ACHN (cell line): ENCODE data around the gene LFNG.

Source experiments
- DNase-seq: peaks from one replicate; pipeline ENCODE4 v3.0.0-alpha.2; 2015
- in situ Hi-C: cut with HindIII; loops from 2 replicates; pipeline ENCODE4 v1.10.0; 2017; ENCODE audit warnings: low sequenced_read_pairs, low pct_ligation_motif_present, low pct_unique_long_range_greater_than_20kb

Gene LFNG

DNA sequence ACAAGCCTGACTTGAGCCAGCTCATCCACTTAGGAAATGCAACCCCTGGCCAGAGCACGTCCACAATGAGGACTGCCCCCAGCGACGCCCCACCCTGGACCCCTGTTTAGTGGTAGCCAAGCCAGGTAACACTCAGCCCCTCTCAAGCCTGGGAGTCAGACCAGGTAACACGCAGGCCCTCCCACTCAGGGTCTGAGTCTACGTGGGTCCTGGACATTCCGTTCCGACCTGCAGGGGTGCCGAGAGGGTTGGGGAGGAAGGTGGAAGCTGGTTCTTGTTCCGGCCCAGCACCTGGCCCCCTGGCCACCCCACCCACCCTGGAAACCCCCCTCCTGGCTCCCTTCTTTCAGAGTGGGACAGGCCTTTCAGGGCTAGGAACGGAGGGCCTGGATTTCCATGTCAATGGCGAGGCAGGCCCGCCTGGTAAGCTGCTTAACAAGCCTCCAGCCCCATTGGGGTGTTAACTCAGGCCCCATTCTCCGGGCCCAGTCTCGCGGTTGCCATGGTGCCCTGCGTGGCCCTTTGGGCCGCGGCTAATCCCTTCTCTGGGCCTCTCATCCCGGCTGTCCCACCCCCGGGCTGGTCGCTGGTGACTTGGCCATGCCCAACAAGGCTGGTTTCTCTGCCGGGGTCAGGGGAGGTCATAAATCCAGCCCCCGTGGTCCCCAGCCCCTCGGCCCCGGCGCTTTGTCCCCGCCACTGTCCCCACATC, 19.7 kb upstream of the LFNG start:
- in situ Hi-C loops, result no loop called here
- DNase-seq, result no peak

DNA sequence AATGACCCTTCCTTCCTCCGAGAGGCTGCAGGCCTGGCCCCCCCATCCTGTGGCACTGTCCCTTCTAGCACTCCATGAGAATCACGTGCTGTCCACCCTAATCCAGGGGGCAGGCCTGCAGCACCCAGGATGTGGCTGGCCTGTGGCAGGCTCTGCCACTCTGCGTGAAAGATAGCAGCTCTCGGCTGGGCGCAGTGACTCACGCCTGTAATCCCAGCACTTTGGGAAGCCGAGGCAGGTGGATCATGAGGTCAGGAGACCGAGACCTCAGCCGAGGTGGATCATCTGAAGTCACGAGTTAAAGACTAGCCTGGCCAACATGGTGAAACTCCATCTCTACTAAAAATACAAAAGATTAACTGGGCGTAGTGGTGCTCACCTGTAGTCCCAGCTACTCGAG, 18.9 kb upstream of the LFNG start:
- DNase-seq, result no peak
- in situ Hi-C loops, result no loop called here

DNA sequence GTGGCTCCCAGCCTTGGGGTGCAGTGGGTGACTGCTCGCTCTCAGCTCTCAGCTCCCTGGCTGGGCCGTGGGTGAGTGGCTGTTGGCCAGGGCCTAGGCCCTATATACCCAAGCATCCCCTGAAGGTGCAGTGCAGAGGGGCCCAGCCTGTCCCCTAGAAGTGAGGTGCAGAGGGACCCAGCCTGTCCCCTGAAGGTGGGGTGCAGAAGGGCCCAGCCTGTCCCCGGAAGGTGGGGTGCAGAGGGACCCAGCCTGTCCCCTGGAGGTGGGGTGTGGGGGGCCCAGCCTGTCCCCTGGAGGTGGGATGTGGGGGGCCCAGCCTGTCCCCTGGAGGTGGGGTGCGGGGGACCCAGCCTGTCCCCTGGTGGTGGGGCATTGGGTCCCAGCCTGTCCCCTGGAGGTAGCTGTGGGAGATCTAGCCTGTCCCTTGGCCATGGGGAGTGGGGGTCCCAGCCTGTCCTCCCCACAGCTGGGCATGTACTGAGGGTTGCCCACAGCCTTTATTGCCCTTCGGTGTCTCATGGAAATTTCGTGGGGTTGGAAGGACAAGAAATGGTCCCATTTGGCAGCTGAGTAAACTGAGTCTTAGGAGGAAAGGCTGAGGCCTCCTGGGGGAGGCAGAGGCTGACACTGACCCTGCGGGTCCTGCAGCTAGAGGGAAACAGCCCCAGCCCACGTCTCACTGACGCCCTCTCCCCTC, 17.5 kb upstream of the LFNG start:
- no peak for DNase-seq
- in situ Hi-C loops, result no loop called here

DNA sequence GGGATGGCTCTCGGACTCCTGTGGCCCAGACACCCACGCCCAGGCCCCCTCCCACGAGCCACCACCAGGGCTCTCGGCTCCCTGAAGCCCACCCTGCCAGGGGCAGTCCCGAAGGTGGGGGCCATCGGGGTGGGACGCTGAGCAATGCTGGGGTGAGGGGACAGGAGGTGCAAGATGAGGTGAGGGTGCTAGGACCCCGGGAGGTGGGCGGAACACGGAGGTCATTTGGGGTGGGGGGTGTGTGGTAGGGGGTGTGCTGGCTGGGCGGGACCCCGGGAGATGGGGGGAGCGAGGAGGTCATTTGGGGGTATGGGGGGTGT, 17.0 kb upstream of the LFNG start:
- DNase-seq, result no peak
- in situ Hi-C loops, result no loop called here

DNA sequence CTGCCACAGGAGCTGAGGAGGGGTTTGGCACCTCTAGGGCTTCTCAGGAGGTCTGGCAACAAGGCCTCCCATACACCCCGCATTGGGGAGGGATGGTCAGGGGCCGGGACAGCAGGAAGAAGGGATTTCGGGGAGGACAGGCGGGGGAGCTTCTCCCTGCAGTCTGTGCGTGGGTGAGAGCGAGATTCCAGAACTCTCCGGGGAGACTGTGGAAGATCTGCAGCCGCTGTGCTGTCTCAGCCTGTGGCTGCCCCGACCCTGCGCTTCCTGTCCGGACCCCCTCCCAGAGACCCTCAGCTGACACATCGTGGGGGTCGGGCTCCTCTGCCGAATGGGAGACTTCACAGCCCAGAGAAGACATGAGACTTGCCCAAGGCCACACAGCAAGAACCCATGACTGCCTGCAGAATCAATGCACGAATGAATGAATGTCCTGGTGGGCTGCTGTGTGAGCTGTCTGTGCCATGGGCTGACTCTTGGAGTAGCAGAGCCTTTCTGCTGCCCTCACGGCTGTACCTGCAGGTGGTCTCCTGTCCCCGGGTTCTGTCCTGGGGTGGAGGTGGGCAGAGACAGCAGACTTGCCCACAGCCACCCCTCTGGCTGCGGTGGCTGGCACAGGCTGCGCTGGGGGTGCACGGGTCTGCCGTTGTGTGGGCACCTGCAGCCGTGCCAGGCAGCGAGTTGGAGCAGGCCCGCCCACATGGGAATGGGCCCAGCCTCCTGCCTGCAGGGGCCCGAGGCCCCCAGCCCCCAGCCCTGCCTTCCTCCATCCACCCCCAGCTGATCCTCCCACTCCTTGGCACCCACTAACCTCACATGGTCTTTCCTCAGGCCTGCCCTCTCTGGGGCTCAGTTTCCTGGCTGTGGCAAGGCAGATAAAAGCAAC, 16.3 kb upstream of the LFNG start:
- in situ Hi-C loops, result no loop called here
- DNase-seq, result no peak

DNA sequence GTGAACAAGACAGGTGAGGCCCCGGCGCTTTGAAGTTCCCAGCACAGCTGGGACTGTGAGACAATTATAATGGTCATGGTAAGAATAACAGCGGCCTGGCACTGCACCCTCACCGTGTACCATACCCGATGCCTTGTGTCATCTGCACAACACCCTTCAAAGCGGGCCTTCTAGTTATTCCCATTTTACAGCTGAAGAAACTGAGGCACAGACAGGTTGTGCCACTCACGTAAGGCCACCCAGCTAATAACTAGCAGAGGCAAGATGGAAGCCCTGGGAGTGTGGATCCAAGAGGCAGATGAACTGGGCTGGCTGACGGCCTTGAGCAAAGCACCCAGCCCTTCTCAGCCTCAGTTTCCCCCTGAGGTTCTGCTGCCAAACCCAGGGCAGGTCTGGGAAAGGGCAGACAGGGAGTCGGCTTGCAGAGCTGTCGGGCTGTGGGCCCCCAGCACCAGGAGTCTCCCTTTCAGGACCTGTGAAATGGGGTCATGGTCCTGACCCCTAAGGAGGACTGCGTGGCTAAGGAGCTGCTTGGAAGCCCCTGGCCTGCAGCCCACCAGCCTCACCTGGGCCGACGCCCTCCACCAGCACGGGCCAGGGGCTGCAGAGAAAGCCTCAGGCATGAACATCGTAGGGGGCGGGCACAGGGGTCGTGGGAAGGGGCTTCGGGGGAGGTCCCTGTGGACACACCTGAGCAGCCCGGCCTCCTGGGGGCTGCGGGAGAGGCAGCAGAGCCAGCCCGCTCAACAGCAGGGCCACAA, 15.3 kb upstream of the LFNG start:
- in situ Hi-C loops, result no loop called here
- no peak for DNase-seq

DNA sequence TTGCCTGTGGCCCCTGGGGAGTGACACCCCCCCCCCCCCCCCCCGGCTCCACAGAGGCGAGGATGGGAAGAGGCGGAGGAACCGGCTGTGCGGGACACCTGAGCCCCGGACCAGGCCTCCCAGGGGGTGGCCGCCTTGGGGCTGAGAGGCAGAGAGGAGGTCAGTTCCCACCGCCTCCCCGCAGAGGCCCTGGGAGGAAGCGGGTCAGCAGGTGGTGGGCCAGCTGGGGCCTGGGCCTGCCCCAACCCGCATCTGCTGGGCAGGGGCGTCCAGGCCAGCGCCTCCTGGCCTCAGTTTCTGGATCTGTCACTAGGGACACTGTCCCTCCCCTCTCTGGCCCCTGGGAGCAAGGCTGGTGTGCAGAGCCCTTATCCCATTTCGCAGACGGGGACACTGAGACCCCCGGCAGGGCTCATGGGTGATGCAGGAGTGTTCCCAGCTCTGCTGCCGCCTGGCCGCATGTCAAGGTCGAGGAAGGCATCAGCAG, 14.6 kb upstream of the LFNG start:
- DNase-seq, result no peak
- in situ Hi-C loops, result no loop called here

DNA sequence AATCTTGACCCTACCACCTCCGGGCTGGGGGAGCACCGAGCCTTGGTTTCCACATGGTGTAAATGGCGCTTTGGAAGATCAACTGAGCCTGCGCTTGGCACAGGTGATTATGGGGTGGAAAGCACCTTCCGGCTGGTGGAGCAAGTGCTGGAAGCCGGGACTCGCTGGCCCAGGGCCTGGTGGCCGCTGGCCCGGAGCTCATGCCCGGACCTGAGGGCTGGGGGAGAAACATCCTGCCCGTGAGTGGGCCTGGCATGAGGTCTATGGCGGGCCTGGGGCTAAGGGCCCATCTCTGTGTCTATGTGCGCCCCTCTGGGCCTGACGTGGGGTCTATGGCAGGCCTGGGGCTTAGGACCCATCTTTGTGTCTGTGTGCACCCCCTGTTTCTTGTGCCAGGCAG, 14.2 kb upstream of the LFNG start:
- in situ Hi-C loops, result no loop called here
- DNase-seq, result no peak

DNA sequence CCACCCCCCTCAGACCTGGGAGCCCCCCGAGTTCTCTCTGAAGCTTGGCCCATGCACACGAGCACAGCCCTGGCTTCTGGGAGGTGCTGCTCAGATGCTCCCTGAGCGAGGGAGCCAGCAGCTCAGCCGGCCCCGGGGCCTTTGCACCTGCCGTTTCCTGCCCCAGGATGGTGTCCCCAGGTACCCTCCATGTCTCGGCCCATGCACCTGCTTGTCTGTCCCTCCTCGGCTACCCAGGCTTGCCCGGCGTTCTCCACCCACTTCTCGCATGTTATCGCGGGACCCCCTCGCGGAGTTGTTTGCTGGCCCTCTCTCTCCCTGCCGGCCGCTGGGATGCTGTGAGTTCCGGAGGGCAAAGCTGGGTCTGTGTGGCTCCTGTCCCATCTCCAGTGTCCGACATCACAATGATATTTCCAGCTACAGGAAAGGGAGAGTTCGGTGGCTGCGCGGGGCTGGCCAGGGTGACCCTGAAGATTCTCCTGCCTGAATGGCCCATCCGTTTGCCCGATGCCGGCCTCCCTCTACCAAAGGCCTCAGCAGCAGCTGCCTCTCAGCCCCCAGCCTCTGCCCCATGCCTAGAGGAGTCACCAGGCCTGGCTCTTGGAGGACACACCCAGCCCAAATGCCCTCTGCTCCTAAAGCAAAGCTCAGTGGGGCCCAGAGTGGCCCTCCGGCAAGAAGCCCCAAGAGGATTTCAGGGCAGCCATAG, 12.2 kb upstream of the LFNG start:
- DNase-seq, result no peak
- in situ Hi-C loops, result no loop called here

DNA sequence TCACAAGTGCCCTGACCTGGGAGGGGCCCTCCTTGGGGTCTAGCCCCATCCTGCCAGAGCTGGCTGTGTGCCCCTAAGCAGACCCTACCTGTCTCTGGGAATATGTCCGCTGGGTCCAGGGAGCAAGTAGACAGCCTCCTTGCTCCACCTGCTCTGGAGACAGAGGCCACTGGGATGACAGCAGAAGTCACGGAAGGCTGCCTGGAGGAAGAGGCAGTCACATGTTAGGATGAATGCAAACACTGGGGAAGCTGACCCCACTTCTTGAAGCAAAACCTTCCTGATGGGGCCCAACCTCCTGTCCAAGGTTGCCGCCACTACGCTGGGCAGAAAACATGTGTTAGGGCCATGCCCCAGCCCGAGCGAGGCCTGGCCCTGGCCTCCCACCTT, 11.7 kb upstream of the LFNG start:
- DNase-seq, result no peak
- in situ Hi-C loops, result no loop called here

DNA sequence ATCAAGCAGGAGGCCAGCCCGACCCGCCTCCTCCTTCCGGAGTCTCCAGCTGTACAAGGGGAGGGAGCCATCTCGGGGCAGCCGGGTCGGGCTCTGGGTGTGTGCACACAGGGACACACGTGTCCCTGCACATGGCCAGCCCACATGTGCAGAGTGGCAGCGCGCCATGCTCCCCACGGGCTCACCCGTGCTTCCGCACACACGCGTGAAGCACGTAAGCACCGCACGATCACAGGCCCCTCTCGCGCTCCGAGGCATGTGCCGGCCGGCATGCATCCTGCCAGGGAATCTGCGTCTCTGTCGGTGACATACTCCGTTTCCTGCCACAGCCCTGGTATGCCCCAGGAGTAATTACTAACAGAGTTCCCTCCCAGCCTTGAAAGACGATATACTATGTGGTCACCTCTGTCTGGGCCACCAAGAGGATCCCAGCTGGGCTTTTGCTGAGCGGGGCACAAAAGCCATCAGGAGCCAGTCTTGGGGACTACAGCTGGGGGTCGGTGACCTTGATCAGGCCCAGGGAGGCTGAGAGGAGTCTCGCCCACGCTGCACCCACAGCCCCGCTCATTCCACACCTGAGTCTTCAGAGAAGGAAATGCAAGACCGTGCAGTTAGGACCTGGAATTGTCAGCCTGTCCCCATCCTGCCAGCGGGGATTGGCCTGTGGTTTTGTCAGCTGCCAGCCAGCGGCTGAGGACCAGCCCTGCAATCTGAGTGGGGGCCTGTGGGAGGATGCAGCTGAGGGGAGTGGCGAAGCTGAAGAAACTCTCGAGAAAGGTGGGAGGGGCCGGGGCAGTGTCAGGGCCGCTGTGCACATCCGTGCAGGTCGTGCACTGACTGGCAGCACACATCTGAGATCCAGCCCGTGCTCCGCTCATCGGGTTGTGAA, 11.0 kb upstream of the LFNG start:
- in situ Hi-C loops, result no loop called here
- no peak for DNase-seq

DNA sequence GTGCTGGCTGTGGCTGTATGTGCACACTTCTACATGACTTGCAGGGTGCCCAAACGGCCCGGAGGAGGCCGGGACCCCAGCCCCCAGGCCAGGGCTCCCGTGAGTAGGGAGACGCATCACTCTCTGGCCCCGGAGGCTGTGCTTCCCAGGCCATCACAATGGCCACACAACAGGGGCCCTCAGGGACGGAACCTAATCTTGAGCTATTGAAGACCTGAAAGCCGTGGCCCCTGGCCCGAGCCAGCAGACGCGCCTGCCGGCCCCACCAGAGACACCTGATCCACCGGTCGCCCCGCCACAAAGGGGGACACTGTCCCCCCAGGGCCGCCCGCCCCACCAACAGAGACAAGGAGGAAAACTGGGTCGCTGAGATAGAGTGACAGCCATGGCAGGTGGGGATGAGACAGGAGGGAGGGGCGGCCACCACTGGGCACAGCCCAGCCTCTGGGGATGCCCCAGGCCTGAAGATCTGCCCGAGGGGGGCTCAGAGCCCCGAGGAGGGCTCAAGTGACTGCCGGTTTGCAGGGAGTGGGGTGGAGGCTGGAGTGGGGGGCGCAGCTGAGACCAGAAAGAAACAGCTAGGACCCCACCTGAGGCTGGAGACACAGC, 10.2 kb upstream of the LFNG start:
- DNase-seq, result no peak
- in situ Hi-C loops, result no loop called here

DNA sequence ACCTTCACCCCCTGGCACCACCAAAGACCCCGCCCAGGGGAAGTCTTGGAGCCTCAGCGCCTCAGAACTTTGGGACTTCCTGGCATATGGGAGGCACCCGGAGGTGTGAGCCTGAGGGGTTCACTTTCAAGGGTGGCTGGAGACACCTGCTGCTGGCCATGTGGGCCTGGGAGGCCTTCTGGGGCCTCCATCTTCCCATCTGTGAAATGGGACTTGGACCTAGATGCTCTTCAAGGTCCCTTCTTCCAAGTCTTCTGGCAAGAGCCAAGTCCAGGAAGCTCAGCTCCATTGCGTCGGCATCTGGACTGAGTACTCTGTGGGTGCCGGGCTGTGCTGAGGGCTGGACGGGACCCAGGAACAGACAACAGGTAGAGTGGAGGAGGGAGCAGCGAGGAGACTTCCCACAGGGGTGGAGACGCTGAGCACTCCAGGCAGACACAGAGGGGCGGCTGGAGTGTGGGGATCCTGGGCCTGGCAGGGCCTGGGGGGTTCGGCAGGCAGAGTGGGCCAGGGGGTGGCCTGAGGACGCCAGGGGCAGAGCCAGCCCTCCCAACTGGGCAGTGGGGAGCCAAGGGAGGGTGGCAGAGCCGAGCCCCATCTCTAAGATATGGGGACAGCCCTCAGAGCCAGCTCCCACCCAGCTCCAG, 9.3 kb upstream of the LFNG start:
- in situ Hi-C loops, result no loop called here

DNA sequence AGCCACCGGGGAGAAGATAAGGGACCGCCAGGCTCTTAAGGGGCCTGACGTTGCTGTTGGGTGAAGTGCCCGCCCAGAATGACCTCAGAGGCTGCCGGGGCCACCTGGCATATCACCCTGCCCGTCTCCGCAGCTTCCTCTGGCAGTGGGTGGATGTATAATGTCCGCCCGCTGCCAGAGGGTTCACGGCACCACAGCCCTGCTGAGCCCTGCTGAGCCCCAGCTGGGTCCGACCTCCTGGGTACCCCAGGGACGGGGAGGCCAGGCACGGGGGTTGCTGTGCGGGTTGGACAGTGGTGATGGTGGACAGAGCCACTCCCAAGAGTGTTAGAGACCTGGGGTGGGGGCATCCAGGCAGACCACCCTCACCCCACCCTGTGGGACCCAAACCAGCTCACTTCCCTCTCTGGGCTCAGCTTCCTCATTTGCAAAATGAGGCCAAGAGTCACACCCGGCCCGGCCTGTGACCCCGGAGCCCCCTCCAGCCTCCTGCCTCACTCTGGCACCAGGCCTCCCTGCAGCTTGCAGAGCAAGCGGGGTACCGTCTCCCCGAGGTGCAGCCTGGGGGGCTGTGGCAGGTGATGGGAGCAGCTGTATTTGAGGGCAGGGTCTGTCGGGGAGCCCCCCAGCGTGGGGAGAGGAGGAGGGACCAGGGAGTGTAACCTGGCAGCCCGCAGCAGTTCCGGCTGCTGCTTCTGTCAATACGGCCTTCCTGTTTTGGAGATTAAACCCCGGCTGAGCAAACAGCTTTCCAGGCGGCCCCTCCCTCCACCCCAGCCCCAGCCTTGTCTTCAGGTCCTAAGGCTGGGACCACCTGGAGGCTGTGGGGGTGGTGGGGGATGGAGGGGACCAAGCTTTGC, 8.4 kb upstream of the LFNG start:
- in situ Hi-C loops, result no loop called here
- DNase-seq, result no peak

More for the DNA sequence above, 9.3 kb upstream of the LFNG start:
- no peak for DNase-seq

DNA sequence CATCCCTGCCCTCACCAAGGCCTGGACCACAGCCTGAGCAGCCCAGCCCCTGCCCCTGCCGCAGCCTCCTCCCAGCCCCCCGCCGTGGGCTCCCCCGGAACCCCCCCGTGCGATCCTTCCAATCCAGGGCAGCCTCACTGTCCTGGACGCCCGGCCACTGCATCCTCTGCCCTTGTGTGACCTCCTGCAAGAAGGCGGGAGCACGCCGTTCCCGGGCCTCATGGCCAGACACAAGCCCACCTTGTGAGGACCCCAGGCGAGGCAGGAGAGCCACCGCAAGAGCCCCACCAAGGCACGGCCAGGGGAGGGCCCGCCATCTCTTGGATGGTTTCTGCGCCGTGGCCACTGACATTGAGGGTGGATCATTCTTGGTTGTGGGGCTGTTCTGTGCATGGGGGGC, 7.8 kb upstream of the LFNG start:
- DNase-seq, result no peak
- in situ Hi-C loops, result no loop called here

DNA sequence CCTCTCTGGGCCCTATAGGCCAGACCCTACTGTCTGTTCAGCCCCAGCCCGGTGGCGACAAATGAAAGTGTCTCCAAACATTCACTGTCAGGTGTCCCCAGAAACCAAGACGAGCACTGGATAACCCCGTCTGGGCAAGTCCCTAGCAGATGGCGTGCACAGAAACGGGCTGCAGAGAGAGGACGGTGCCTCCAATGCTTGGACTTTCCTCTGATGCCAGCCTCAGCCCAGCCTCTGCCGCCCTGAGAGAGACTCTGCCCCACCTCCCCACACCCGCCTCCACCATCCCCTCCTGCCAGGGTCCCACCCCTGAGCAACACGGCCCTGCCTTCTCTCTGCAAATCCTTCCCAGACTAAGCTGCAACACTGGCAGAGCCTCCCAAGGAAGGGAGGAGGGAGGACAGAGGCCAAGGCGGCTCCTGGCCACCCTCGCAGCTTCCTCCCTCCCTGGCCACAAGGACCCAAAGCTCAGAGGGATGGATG, 7.4 kb upstream of the LFNG start:
- no peak for DNase-seq
- in situ Hi-C loops, result no loop called here
